ENCODE data around the gene CSNK1A1. TPM values are rescaled to one million over a fixed set of nuclear protein-coding genes. Genes with fewer than 3 reads are reported as not detected.

CSNK1A1 gene
- total RNA-seq, 1 donor from 2014 or later = 180 TPM

GRCh38 chr5:149489605-149490037, 61.6 kb downstream of the CSNK1A1 start:
- Histone ChIP-seq H3K9me3 (replicated peaks) (no peaks in the 10 kb centered on the region), H3K36me3 (peaks cover 18% of the 10 kb centered on the region), H3K27me3 (ENCODE audit: low read depth) (no peaks in the 10 kb centered on the region), H3K27ac (replicated peaks) (peak overlapping the region; percentile 94), H3K4me3 (no peak overlapping the region), H3K4me1 (peaks cover 91% of the 10 kb centered on the region)
- no peak for TF ChIP-seq CTCF (IDR thresholded peaks at IDR 0.05; ENCODE audit: borderline replicate concordance)
- intact Hi-C loops (cut with micrococcal nuclease) = no loop called here
- peak; percentile 58 for DNase-seq

- Histone ChIP-seq H3K36me3 (peaks cover 10% of the 10 kb centered on the region), H3K9me3 (replicated peaks) (no peaks in the 10 kb centered on the region), H3K4me3 (no peak overlapping the region), H3K4me1 (peaks cover 88% of the 10 kb centered on the region), H3K27ac (replicated peaks) (peak overlapping the region; percentile 94), H3K27me3 (ENCODE audit: low read depth) (no peaks in the 10 kb centered on the region)
- no peak for DNase-seq
- TF ChIP-seq CTCF (IDR thresholded peaks at IDR 0.05; ENCODE audit: borderline replicate concordance) = no peak
- intact Hi-C loops (cut with micrococcal nuclease) = no loop called here
Measured at GRCh38 chr5:149488645-149489306, 62.5 kb downstream of the CSNK1A1 start.

DNA sequence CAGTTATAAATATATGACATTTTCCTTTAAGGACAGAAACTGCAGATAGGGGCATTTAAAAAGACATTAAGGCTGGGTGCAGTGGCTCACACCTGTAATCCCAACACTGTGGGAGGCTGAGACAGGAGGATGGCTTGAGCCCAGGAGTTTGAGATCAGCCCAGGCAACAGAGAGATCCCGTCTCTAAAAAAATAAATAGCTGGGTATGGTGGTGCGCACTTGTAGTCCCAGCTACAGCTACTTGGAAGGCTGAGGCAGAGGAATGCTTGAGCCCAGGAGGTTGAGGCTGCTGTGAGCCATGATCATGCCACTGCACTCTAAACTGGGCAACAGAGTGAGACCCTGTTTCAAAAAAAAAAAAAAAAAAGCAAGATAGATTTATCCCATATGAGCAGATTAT, 63.6 kb downstream of the CSNK1A1 start:
- Histone ChIP-seq H3K27ac (replicated peaks) (peak overlapping the region; percentile 94), H3K36me3 (peaks cover 3% of the 10 kb centered on the region), H3K27me3 (ENCODE audit: low read depth) (no peaks in the 10 kb centered on the region), H3K9me3 (replicated peaks) (no peaks in the 10 kb centered on the region), H3K4me1 (peaks cover 86% of the 10 kb centered on the region), H3K4me3 (no peak overlapping the region)
- no peak for DNase-seq
- intact Hi-C loops (cut with micrococcal nuclease) = no loop called here
- no peak for TF ChIP-seq CTCF (IDR thresholded peaks at IDR 0.05; ENCODE audit: borderline replicate concordance)

DNA sequence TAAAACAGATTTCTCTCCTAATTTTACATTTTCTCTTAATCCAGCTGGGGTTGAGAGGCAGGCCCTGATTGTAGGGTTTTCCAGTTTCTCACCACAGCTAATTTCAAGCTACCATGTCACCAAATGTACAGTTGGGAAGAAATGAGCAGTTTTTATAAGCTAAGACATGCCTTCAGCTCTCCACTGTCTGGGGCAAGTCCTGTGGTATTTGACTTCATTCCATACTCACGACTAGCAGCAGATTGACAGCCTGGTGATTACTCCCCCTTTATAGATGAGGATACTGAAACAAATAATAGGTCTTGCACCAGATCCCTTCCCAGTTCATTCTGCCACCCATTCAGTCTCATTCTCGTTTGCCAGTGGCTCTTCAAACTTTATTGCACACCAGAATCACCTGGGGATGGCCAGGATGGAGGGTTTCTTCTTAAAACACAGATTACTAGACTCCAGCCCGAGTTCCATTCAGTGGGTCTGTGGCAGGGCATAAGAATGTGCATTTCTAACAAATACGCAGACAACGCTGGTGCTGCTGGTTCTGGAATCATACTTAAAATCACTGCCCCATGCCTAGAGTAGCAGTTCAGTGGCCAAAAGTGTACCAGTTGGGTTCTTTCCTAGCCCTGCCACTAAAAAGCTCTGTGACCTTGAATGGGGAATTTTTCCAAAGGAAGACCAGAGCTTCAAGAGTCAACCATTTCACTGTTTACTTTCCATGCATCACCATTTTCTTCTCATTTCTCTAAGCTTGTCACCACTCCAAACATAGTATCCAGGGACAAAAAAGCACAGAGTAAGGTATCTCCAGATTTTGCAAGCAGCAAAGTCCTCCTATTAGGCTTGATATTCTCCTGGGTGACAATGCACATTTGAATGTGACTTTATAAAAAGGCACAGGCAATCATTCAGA, 64.3 kb downstream of the CSNK1A1 start:
- DNase-seq = no peak
- no peaks in the 10 kb centered on the region for H3K27me3 ChIP-seq (ENCODE audit: low read depth)
- intact Hi-C loops (cut with micrococcal nuclease) = no loop called here
- TF ChIP-seq CTCF (IDR thresholded peaks at IDR 0.05; ENCODE audit: borderline replicate concordance) = no peak
- peaks cover 81% of the 10 kb centered on the region for H3K4me1 ChIP-seq
- peak overlapping the region; percentile 94 for H3K27ac ChIP-seq (replicated peaks)
- no peaks in the 10 kb centered on the region for H3K36me3 ChIP-seq
- H3K4me3 ChIP-seq = no peak overlapping the region
- H3K9me3 ChIP-seq (replicated peaks) = no peaks in the 10 kb centered on the region

- H3K36me3 ChIP-seq = no peaks in the 10 kb centered on the region
- peak; percentile 73 for DNase-seq
- H3K27me3 ChIP-seq (ENCODE audit: low read depth) = no peaks in the 10 kb centered on the region
- H3K27ac ChIP-seq (replicated peaks) = peak overlapping the region; percentile 94
- peaks cover 72% of the 10 kb centered on the region for H3K4me1 ChIP-seq
- H3K9me3 ChIP-seq (replicated peaks) = no peaks in the 10 kb centered on the region
- no peak for TF ChIP-seq CTCF (IDR thresholded peaks at IDR 0.05; ENCODE audit: borderline replicate concordance)
- intact Hi-C loops (cut with micrococcal nuclease) = no loop called here
- H3K4me3 ChIP-seq = no peak overlapping the region
Measured at GRCh38 chr5:149485655-149486615, 65.3 kb downstream of the CSNK1A1 start.
